BLaER1 (cell line): Measurements from ENCODE around the gene KCNAB1.
A peak's percentile ranks its signal among the peaks of the same experiment; 100 is the strongest.
"Not testable (repeated sequence)": the region's sequence is repeated elsewhere in the genome, so short reads cannot be mapped to it uniquely, and the experiment has no call there.

Experiments
- H3K27ac ChIP-seq: shearing (Covaris generic); formaldehyde crosslinking; 2 replicates; pipeline ENCODE4 v1.8.1; 2022
- H3K27me3 ChIP-seq: shearing (Covaris generic); formaldehyde crosslinking; 2 replicates; pipeline ENCODE4 v1.8.1; 2022
- H3K36me3 ChIP-seq: shearing (Covaris generic); formaldehyde crosslinking; 2 replicates; pipeline ENCODE4 v1.8.1; 2022
- H3K4me1 ChIP-seq: shearing (Covaris generic); formaldehyde crosslinking; 2 replicates; pipeline ENCODE4 v1.8.1; 2022
- H3K4me2 ChIP-seq: shearing (Covaris generic); formaldehyde crosslinking; 2 replicates; pipeline ENCODE4 v1.8.1; 2022
- H3K4me3 ChIP-seq: shearing (Covaris generic); formaldehyde crosslinking; 2 replicates; pipeline ENCODE4 v1.8.1; 2022
- H3K9ac ChIP-seq: shearing (Covaris generic); formaldehyde crosslinking; 2 replicates; pipeline ENCODE4 v1.8.1; 2022
- H3K9me3 ChIP-seq: shearing (Covaris generic); formaldehyde crosslinking; 2 replicates; pipeline ENCODE4 v1.8.1; 2022
- H4K20me1 ChIP-seq: shearing (Covaris generic); formaldehyde crosslinking; 2 replicates; pipeline ENCODE4 v1.8.1; 2022
- Cebpa-rat ChIP-seq: shearing (Covaris generic); IDR thresholded peaks from 2 replicates; pipeline ENCODE4 v1.8.1; 2022

Gene KCNAB1

DNA sequence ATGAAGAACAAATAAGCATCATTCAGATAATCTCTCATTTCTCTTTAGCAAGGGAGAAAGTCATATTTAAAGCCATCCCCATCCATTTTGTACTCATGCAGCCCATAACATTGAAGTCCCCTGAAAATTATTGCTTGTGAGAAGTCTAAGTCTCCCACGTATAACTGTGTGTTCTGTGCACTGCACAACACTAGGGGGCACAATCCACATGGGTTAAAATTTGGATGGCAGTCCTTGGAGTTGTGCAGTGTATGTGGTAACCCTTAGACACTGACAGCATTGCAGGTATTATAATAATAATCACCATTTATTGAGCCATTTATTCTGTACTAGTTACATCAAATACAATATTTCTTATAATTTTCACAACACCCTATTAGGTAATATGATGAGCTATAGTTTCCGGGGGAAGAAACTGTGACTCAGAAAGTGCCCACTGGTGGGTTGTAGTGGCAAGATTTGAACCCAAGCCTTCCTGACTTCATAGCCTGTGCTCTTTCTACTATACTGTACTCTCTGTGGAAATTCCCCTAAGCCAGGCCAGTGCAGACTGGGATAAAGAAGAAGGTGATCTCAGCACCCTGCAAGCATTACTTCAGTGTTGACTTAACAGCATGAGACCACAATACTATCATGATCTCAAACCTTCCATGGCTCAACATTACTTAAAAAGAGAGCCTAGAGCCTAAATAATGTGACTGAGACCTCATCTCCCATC is 15.7 kb downstream of the KCNAB1 start:
- H3K27me3 ChIP-seq = no peaks in the 10 kb centered on the region
- no peaks in the 10 kb centered on the region for H3K9me3 ChIP-seq
- H3K36me3 ChIP-seq = no peaks in the 10 kb centered on the region
- TF ChIP-seq Cebpa-rat = no peak
- no peaks in the 10 kb centered on the region for H4K20me1 ChIP-seq
- H3K9ac ChIP-seq = no peak overlapping the region
- no peak overlapping the region for H3K27ac ChIP-seq
- no peak overlapping the region for H3K4me3 ChIP-seq
- H3K4me1 ChIP-seq = no peaks in the 10 kb centered on the region
- H3K4me2 ChIP-seq = no peak overlapping the region

DNA sequence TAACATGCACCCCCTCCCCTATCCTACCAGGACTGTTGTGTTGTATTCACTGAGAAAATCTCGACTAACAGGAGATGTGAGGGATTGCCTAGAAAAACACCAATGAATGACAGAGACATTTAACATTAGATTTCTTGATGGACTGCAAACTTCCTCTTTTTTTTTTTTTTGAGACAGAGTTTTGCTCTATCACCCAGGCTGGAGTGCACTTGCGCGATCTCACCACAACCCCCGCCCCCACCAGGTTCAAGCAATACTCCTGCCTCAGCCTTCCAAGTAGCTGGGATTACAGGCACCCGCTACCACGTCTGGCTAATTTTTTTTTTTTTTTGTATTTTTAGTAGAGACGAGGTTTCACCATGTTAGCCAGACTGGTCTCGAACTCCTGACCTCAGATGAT is 17.0 kb downstream of the KCNAB1 start:
- not testable (repeated sequence) for H3K9ac ChIP-seq, H4K20me1 ChIP-seq, H3K4me3 ChIP-seq, H3K4me2 ChIP-seq, H3K27ac ChIP-seq, H3K9me3 ChIP-seq, H3K4me1 ChIP-seq, H3K36me3 ChIP-seq, H3K27me3 ChIP-seq

DNA sequence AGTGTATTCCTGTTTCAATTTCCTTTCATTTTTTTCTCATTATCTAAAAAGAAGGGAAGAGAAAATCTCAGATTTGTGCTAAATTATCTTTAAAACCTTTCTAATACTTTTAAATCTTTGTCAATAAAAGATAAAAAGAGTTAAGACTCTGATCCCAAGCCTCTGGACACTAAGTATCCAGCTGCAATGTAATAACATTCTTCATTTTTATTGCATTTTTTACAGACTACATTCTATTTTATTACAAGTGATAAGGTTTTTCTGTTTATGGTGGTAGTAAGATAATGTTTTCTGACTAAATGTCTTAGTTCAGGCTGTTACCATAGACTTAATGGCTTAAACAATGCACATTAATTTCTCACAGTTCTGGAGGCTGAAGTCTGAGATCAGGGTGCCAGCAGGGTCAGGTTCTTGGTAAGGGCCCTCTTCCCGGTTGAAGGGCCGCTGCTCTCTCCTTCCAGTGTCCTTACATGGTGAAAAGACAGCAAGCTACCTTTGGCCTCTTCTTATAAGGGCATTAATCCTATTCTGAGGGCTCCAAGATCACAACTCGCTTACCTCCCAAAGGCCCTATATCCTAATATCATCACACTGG is 19.7 kb downstream of the KCNAB1 start:
- H3K9ac ChIP-seq = no peak overlapping the region
- H3K36me3 ChIP-seq = no peaks in the 10 kb centered on the region
- no peak overlapping the region for H3K27ac ChIP-seq
- H3K4me3 ChIP-seq = no peak overlapping the region
- no peaks in the 10 kb centered on the region for H3K9me3 ChIP-seq
- no peaks in the 10 kb centered on the region for H4K20me1 ChIP-seq
- H3K4me1 ChIP-seq = no peaks in the 10 kb centered on the region
- no peak overlapping the region for H3K4me2 ChIP-seq
- H3K27me3 ChIP-seq = no peaks in the 10 kb centered on the region
- no peak for TF ChIP-seq Cebpa-rat

DNA sequence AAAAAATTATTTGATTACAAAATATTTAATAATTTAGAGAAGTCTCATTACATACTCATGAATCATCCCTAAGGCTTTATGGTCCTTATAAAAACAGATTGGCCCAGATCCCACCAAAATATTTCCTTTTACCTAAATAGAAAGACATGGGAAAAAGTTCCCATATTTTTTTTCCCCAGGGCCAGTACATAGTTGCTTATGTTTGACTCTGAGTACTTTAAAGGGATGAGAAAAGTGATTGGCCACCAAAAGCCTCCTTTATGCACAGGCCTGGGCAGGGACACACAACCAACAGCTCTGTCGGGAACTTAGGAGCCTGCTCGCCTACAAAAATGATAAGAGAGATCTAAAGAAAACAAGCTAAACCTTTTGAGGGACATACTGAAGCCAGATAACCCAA is 22.3 kb downstream of the KCNAB1 start:
- no peaks in the 10 kb centered on the region for H3K27me3 ChIP-seq
- no peak overlapping the region for H3K27ac ChIP-seq
- no peaks in the 10 kb centered on the region for H3K9me3 ChIP-seq
- TF ChIP-seq Cebpa-rat = no peak
- H4K20me1 ChIP-seq = no peaks in the 10 kb centered on the region
- H3K4me3 ChIP-seq = no peak overlapping the region
- no peaks in the 10 kb centered on the region for H3K4me1 ChIP-seq
- H3K36me3 ChIP-seq = no peaks in the 10 kb centered on the region
- no peak overlapping the region for H3K9ac ChIP-seq
- H3K4me2 ChIP-seq = no peak overlapping the region

DNA sequence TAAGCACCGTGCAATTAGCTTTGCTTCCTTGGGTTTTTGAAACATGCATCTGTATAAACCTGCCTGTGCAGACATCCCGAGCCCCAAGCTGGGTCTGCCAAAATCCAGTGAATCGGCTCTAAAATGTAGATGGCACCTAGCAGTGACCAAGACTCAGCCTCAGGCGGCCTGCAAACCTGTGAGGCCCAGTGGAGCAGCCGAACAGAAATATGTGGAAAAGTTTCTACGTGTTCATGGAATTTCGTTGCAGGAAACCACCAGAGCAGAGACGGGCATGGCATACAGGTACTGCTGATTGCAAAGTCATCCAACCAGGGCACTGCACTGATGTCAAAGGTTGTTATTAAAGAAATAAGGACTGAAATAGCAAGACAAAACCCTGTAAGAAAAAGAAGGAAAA is 22.8 kb downstream of the KCNAB1 start:
- Histone ChIP-seq H3K27me3 (no peaks in the 10 kb centered on the region), H3K36me3 (no peaks in the 10 kb centered on the region), H3K4me1 (no peaks in the 10 kb centered on the region), H4K20me1 (no peaks in the 10 kb centered on the region), H3K9ac (no peak overlapping the region), H3K9me3 (no peaks in the 10 kb centered on the region), H3K4me2 (no peak overlapping the region), H3K4me3 (no peak overlapping the region), H3K27ac (no peak overlapping the region)
- TF ChIP-seq Cebpa-rat = no peak

DNA sequence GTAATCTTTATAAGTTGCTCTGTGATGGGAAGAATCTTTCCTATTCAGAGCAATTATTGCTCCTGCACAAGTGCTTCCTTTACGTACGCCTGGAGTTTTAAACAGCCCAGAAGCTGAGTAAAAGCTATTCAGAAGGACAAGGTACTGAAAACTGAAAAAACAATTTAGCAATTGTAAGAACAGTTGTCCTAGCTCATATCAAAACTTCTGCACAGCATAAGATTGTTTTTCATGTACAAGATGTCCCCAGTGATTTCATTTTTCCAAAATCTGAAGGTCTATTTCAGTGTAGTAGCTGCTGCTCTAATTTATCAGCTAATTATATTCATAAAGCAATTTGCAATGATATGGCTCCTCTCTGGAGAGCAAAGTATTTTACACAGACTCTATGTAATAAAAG is 23.7 kb downstream of the KCNAB1 start:
- Histone ChIP-seq H3K4me1 (peaks cover 6% of the 10 kb centered on the region), H3K9me3 (no peaks in the 10 kb centered on the region), H3K4me2 (no peak overlapping the region), H3K27me3 (no peaks in the 10 kb centered on the region), H3K9ac (no peak overlapping the region), H3K4me3 (no peak overlapping the region), H3K36me3 (no peaks in the 10 kb centered on the region), H4K20me1 (no peaks in the 10 kb centered on the region), H3K27ac (no peak overlapping the region)
- TF ChIP-seq Cebpa-rat = no peak

DNA sequence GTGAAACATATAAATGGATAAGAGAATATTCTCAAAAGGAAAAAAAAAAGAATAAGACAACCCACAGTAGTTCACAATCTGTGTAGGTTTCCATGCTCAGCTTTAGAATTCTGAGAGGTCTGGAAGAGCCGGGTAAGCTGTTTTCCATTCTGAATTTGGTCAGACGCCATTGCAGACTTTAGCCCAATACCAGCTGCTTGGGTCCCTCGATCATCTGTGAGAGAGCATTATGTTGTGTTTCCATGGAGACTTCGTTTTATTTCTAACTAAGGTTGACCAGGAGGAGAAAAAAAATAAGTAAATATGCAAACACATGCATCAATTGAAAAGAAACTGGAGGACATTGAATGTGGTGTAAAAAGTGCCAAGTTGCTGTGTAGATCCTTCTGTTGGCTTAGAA is 25.5 kb downstream of the KCNAB1 start:
- no peak overlapping the region for H3K9ac ChIP-seq
- no peaks in the 10 kb centered on the region for H3K36me3 ChIP-seq
- H3K27ac ChIP-seq = no peak overlapping the region
- H3K27me3 ChIP-seq = no peaks in the 10 kb centered on the region
- H3K4me3 ChIP-seq = no peak overlapping the region
- H3K9me3 ChIP-seq = no peaks in the 10 kb centered on the region
- H4K20me1 ChIP-seq = no peaks in the 10 kb centered on the region
- no peak for TF ChIP-seq Cebpa-rat
- no peak overlapping the region for H3K4me2 ChIP-seq
- peaks cover 17% of the 10 kb centered on the region for H3K4me1 ChIP-seq

DNA sequence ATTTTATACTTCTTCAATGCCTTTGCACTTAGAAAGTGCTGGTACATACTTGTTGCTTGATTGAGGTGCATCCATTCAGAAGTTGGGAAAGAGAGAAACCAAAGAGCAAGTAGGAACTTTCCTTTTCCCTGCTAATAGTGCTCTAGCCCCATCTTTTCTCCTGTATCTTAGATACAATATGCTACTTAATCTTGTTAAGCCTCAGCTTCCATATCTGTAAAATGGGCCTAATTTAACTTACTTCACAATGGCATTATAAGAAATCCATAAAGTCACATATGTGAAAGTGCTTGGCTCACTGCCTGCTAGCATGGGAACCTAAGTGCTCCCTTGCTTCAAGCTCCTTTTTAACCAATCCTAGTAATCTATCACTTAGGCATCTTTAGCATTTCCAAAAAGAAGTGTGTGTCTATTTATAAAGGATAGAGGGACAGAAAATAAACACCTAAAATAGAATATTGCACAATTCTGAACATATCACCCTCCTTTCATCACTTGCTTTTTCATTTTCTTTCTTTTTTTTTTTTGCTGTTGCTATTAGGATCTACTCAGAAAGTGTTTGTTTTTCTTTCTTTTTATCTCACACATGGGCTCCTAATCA is 28.1 kb downstream of the KCNAB1 start:
- H3K9me3 ChIP-seq = no peaks in the 10 kb centered on the region
- peaks cover 17% of the 10 kb centered on the region for H3K4me1 ChIP-seq
- H4K20me1 ChIP-seq = no peaks in the 10 kb centered on the region
- peak overlapping the region; percentile 64 for H3K4me2 ChIP-seq
- H3K36me3 ChIP-seq = no peaks in the 10 kb centered on the region
- no peak overlapping the region for H3K27ac ChIP-seq
- no peak overlapping the region for H3K9ac ChIP-seq
- TF ChIP-seq Cebpa-rat = no peak
- H3K27me3 ChIP-seq = no peaks in the 10 kb centered on the region
- no peak overlapping the region for H3K4me3 ChIP-seq

DNA sequence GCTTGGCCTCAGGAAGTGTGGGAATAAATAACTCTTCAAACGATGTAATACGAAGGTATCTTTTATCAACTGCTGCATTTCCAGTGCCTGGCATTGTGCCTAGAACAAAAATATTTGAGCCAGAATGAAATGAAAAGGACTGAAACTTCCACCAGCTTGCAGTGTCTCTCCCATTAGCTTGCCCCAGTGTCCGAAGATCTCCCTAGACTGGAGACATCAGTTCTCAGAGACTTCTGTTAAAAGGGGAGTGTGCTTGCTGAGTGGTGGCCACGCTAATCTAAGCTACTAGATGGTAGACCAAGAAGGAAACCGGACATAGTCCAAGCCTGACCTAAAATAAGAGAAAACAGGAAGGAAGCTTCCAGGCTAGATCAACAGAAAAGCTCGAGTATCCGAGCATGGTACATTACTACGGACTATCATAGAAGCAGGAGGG is 28.6 kb downstream of the KCNAB1 start:
- peak overlapping the region; percentile 64 for H3K4me2 ChIP-seq
- H3K9me3 ChIP-seq = no peaks in the 10 kb centered on the region
- no peak overlapping the region; the same call in 1 of the 2 replicates for H3K27ac ChIP-seq
- no peaks in the 10 kb centered on the region for H3K36me3 ChIP-seq
- peaks cover 17% of the 10 kb centered on the region for H3K4me1 ChIP-seq
- no peak for TF ChIP-seq Cebpa-rat
- no peak overlapping the region for H3K4me3 ChIP-seq
- no peaks in the 10 kb centered on the region for H4K20me1 ChIP-seq
- no peaks in the 10 kb centered on the region for H3K27me3 ChIP-seq
- H3K9ac ChIP-seq = no peak overlapping the region

DNA sequence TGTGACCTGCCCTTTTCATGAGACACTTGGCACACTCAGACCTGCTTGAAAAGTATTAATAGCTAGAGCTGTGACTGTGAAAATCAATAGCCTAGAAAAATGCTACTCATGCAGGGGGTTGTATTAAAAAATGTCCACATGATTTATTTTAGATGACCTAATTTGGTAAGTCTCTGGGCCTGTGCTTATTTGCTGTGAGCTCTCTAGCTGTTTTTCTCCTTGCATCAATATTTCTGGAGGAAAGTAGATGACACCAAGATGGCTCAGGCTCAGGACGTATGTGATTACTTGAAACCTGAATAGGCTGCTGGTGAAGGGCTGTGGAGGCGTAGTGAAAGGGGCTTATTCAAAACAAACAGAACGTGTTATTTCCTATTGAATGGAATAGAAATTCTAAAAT is 29.5 kb downstream of the KCNAB1 start:
- Histone ChIP-seq H3K9ac (no peak overlapping the region), H3K4me1 (peaks cover 17% of the 10 kb centered on the region), H3K4me2 (peak overlapping the region; percentile 64; the same call in 1 of the 2 replicates), H3K27me3 (no peaks in the 10 kb centered on the region), H3K9me3 (no peaks in the 10 kb centered on the region), H3K4me3 (no peak overlapping the region), H3K36me3 (no peaks in the 10 kb centered on the region), H3K27ac (no peak overlapping the region), H4K20me1 (no peaks in the 10 kb centered on the region)
- TF ChIP-seq Cebpa-rat = no peak
